HCT116 (cell line): Measurements from ENCODE around the gene AKAP1. TPM values are rescaled to one million over a fixed set of nuclear protein-coding genes. Genes with fewer than 3 reads are reported as not detected.
A peak's percentile ranks its signal among the peaks of the same experiment; 100 is the strongest.

Source experiments
- ATAC-seq: fragments of 200-7000 bp; cut with Tn5 transposase; 2 replicates; pipeline ENCODE4 v1.9.1; 2020; ENCODE audit warnings: mild to moderate bottlenecking, moderate library complexity
- BruUV-seq: library from RNA; stranded (reverse); fragments of 400-500 nt; replicated peaks from 2 replicates; lab custom pipeline; 2021; lab: Mats Ljungman, UMichigan
- CTCF ChIA-PET: fragments of 300-600 bp; sonication (Branson Sonifier 250); formaldehyde crosslinking; loops from one replicate; lab custom pipeline; 2021; ENCODE audit warnings: antibody characterized with exemption; lab: Charles Lee
- POLR2A ChIA-PET: fragments of 300-600, 350-600 bp; sonication (Branson Sonifier 250); formaldehyde crosslinking; loops from one replicate; lab custom pipeline; 2021; ENCODE audit warnings: antibody characterized with exemption; lab: Charles Lee
- RAD21 ChIA-PET, 2 experiments: fragments of 300-600 bp; sonication (Branson Sonifier 250); formaldehyde crosslinking; loops; one replicate each; lab custom pipeline; 2023; ENCODE audit warnings: low total read pairs in 2 of 2; ENCODE audit not compliant: uncharacterized antibody in 2 of 2, unreplicated experiment in 2 of 2, low non-redundant PET in 1 of 2; lab: Charles Lee
- DNase-seq: peaks from one replicate; pipeline ENCODE4 v3.0.0-alpha.2; 2010; ENCODE audit warnings: low read depth, low spot score
- H2AFZ ChIP-seq: fragments of 200-600 bp; shearing (Covaris generic), sonication (generic); 2 replicates; pipeline ENCODE4 v1.6.1; 2017; ENCODE audit warnings: low read depth, mixed run types, mixed read lengths, antibody characterized with exemption, low read length; ENCODE audit not compliant: poor library complexity, severe bottlenecking
- H3K27ac ChIP-seq: 2 replicates; pipeline ENCODE4 v1.5.1; 2012; ENCODE audit warnings: low read depth, low read length
- H3K27me3 ChIP-seq: fragments of 200-600 bp; sonication (generic); 2 replicates; pipeline ENCODE4 v1.6.1; 2016; ENCODE audit warnings: mixed run types, low read length, mixed read lengths; ENCODE audit not compliant: insufficient read depth
- H3K36me3 ChIP-seq, 2 experiments: fragments of 200-500 bp in 1 of 2; fragments of 200-600 bp in 1 of 2; sonication (Bioruptor generic) in 1 of 2; sonication (generic) in 1 of 2; 2 replicates each; pipeline versions ENCODE4 v1.5.1 to v1.6.1; 2014 to 2016; ENCODE audit warnings: low read length in 2 of 2, inconsistent platforms in 1 of 2, mixed read lengths in 1 of 2, mixed run types in 1 of 2; ENCODE audit not compliant: insufficient read depth in 2 of 2, control insufficient read depth in 1 of 2
- H3K4me1 ChIP-seq, 2 experiments: fragments of 200-600 bp in 1 of 2; sonication (generic) in 1 of 2; 2 replicates each; pipeline versions ENCODE4 v1.5.1 to v1.6.1; 2012 to 2017; ENCODE audit warnings: low read length in 2 of 2, inconsistent platforms in 1 of 2, mild to moderate bottlenecking in 1 of 2, mixed read lengths in 1 of 2, mixed run types in 1 of 2, moderate library complexity in 1 of 2; ENCODE audit not compliant: insufficient read depth in 2 of 2, control insufficient read depth in 1 of 2
- H3K4me2 ChIP-seq: fragments of 200-600 bp; sonication (generic); 2 replicates; pipeline ENCODE4 v1.6.1; 2017; ENCODE audit warnings: mixed run types, low read length, mixed read lengths
- H3K4me3 ChIP-seq, 2 experiments: fragments of 200-600 bp in 1 of 2; sonication (generic) in 1 of 2; replicated peaks in 1 of 2; 2 replicates each; pipeline ENCODE4 v1.5.1; 2011 to 2016; ENCODE audit warnings: low read length in 2 of 2, control low read depth in 1 of 2, low read depth in 1 of 2, mild to moderate bottlenecking in 1 of 2, mixed read lengths in 1 of 2, mixed run types in 1 of 2
- H3K79me2 ChIP-seq: fragments of 200-600 bp; sonication (generic); 2 replicates; pipeline ENCODE4 v1.6.1; 2017; ENCODE audit warnings: mild to moderate bottlenecking, mixed run types, low read length, moderate library complexity, mixed read lengths; ENCODE audit not compliant: insufficient read depth
- H3K9ac ChIP-seq: fragments of 200-600 bp; sonication (generic); 2 replicates; pipeline ENCODE4 v1.6.1; 2016; ENCODE audit warnings: low read length, mixed read lengths
- H3K9me2 ChIP-seq: fragments of 200-600 bp; sonication (generic), shearing (Covaris generic); 2 replicates; pipeline ENCODE4 v1.6.1; 2017; ENCODE audit warnings: mixed run types, mild to moderate bottlenecking, moderate library complexity; ENCODE audit not compliant: insufficient read depth
- H3K9me3 ChIP-seq, 2 experiments: fragments of 200-500 bp in 1 of 2; fragments of 200-600 bp in 1 of 2; sonication (Bioruptor generic) in 1 of 2; sonication (generic) in 1 of 2; 2 replicates each; pipeline ENCODE4 v1.6.1; 2014 to 2017; ENCODE audit warnings: low read length in 2 of 2, mixed read lengths in 2 of 2, inconsistent platforms in 1 of 2, low read depth in 1 of 2, mild to moderate bottlenecking in 1 of 2, mixed run types in 1 of 2, moderate library complexity in 1 of 2; ENCODE audit not compliant: control insufficient read depth in 1 of 2, insufficient read depth in 1 of 2
- H4K20me1 ChIP-seq: fragments of 200-600 bp; sonication (generic), shearing (Covaris generic); 2 replicates; pipeline ENCODE4 v1.6.1; 2017; ENCODE audit warnings: mixed run types, mild to moderate bottlenecking, moderate library complexity; ENCODE audit not compliant: insufficient read depth
- CEBPB ChIP-seq: IDR thresholded peaks from 2 replicates; pipeline ENCODE4 v1.6.1; 2012; ENCODE audit warnings: low read depth
- EGR1 ChIP-seq: IDR thresholded peaks from 2 replicates; pipeline ENCODE4 v1.6.1; 2012; ENCODE audit warnings: low read depth
- ELF1 ChIP-seq: IDR thresholded peaks from 2 replicates; pipeline ENCODE4 v1.6.1; 2012; ENCODE audit warnings: low read depth, borderline replicate concordance
- EZH2 ChIP-seq: fragments of 200-600 bp; sonication (generic); IDR thresholded peaks from 2 replicates; pipeline ENCODE4 v1.6.1; 2017; ENCODE audit warnings: antibody characterized with exemption, mixed run types
- EZH2phosphoT487 ChIP-seq: fragments of 200-600 bp; IDR thresholded peaks from 2 replicates; pipeline ENCODE4 v1.6.1; 2018; ENCODE audit warnings: antibody characterized with exemption, borderline replicate concordance
- JUND ChIP-seq: IDR thresholded peaks from 2 replicates; pipeline ENCODE4 v1.6.1; 2012
- POLR2A ChIP-seq: IDR thresholded peaks from 2 replicates; pipeline ENCODE4 v1.7.0; 2011; ENCODE audit warnings: borderline replicate concordance; ENCODE audit not compliant: insufficient read depth, insufficient read length; ENCODE audit errors: extremely low read depth
- POLR2AphosphoS5 ChIP-seq: IDR thresholded peaks from 2 replicates; pipeline ENCODE4 v1.6.1; 2011; ENCODE audit warnings: mild to moderate bottlenecking, low read depth, low read length, moderate library complexity
- RAD21 ChIP-seq: IDR thresholded peaks from 2 replicates; pipeline ENCODE4 v1.6.1; 2012; ENCODE audit warnings: low read depth, mild to moderate bottlenecking
- SIN3A ChIP-seq: IDR thresholded peaks from 2 replicates; pipeline ENCODE4 v1.6.1; 2012; ENCODE audit warnings: low read depth
- SP1 ChIP-seq: IDR thresholded peaks from 2 replicates; pipeline ENCODE4 v1.6.1; 2012; ENCODE audit warnings: low read depth
- SRF ChIP-seq: IDR thresholded peaks from 2 replicates; pipeline ENCODE4 v1.6.1; 2012; ENCODE audit warnings: low read depth
- TCF7L2 ChIP-seq: IDR thresholded peaks from 2 replicates; pipeline ENCODE4 v1.7.0; 2011; ENCODE audit warnings: borderline replicate concordance, inconsistent platforms; ENCODE audit not compliant: insufficient read depth, insufficient read length; ENCODE audit errors: extremely low read depth
- YY1 ChIP-seq: IDR thresholded peaks from 2 replicates; pipeline ENCODE4 v1.6.1; 2011; ENCODE audit warnings: low read length, low read depth, moderate library complexity, mild to moderate bottlenecking; ENCODE audit not compliant: insufficient replicate concordance; ENCODE audit errors: extremely low read depth
- ZFX ChIP-seq: fragments of 450-650 bp; IDR thresholded peaks from 2 replicates; pipeline ENCODE4 v1.6.1; 2017
- intact Hi-C: fragments of 100-400 bp; cut with micrococcal nuclease; formaldehyde crosslinking; loops from 2 replicates; pipeline ENCODE4 v1.10.0; 2022
- total RNA-seq: library from RNA; stranded (reverse); gene quantifications from one replicate; pipeline ENCODE4 v1.2.1, GENCODE V29; 2021; ENCODE audit not compliant: unreplicated experiment
- TF ChIP-seq, protein P1 (sequence below): IDR thresholded peaks from 2 replicates; pipeline ENCODE4 v1.6.1; 2012
- TF ChIP-seq, protein P2 (sequence below): IDR thresholded peaks from 2 replicates; pipeline ENCODE4 v1.6.1; 2012
- TF ChIP-seq, protein P3 (sequence below): IDR thresholded peaks from 2 replicates; pipeline ENCODE4 v1.6.1; 2011; ENCODE audit warnings: mild to moderate bottlenecking, low read length, moderate library complexity; ENCODE audit not compliant: insufficient replicate concordance; ENCODE audit errors: extremely low read depth
- TF ChIP-seq, protein P4 (sequence below): IDR thresholded peaks from 2 replicates; pipeline ENCODE4 v1.6.1; 2012; ENCODE audit warnings: low read depth

The AKAP1 gene
- total RNA-seq, 1 experiment from 2014 or later: 51.6 TPM

DNA sequence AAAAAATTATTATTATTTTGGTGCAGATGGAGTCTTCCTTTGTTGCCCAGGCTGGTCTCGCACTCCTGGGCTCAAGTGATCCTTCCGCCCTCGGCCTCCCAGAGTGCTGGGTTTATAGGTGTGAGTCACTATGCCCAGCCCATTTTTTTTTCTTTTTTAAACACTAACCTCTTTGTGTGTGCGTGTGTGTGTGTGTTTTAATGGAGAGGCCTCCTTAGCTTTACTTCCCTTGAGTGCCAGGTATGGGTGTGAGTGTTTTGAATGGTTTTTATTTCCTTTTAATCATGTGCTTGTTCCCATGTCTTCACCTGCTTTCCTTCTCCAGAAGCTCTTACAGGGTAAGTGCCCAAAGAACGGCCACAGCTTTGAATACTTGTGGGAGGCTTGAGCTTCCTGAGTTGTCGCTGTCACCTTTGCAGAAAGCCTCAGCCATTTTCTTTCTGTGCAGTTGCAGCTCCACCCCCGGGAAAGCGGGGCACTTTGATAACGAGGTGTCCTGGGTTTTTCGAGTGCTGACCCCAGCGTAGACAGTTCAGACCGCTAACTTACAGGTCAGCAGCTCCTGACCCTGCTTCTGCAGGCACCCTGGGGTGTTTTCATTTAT, 22.6 kb downstream of the AKAP1 start:
- Histone ChIP-seq H3K79me2 (peaks cover 65% of the 10 kb centered on the region), H3K4me2 (peak overlapping the region; percentile 85)
- TF ChIP-seq ZFX: no peak
- peak; percentile 14 for TF ChIP-seq YY1
- TF ChIP-seq, protein P1, sequence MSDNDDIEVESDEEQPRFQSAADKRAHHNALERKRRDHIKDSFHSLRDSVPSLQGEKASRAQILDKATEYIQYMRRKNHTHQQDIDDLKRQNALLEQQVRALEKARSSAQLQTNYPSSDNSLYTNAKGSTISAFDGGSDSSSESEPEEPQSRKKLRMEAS: peak; percentile 88
- no peak; the same call in 1 of the 2 replicates for TF ChIP-seq SRF
- TF ChIP-seq EGR1: peak; percentile 61
- no peak for TF ChIP-seq EZH2
- peak; percentile 95 for TF ChIP-seq JUND
- TF ChIP-seq POLR2A: no peak
- TF ChIP-seq, protein P2, sequence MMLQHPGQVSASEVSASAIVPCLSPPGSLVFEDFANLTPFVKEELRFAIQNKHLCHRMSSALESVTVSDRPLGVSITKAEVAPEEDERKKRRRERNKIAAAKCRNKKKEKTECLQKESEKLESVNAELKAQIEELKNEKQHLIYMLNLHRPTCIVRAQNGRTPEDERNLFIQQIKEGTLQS: no peak
- TF ChIP-seq ELF1: no peak
- no peak for TF ChIP-seq SIN3A
- TF ChIP-seq CEBPB: no peak
- no peak; the same call in 1 of the 2 replicates for TF ChIP-seq RAD21
- TF ChIP-seq TCF7L2: peak; percentile 54
- no peak for TF ChIP-seq EZH2phosphoT487
- TF ChIP-seq, protein P3, sequence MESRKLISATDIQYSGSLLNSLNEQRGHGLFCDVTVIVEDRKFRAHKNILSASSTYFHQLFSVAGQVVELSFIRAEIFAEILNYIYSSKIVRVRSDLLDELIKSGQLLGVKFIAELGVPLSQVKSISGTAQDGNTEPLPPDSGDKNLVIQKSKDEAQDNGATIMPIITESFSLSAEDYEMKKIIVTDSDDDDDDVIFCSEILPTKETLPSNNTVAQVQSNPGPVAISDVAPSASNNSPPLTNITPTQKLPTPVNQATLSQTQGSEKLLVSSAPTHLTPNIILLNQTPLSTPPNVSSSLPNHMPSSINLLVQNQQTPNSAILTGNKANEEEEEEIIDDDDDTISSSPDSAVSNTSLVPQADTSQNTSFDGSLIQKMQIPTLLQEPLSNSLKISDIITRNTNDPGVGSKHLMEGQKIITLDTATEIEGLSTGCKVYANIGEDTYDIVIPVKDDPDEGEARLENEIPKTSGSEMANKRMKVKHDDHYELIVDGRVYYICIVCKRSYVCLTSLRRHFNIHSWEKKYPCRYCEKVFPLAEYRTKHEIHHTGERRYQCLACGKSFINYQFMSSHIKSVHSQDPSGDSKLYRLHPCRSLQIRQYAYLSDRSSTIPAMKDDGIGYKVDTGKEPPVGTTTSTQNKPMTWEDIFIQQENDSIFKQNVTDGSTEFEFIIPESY: no peak
- peak; percentile 92 for TF ChIP-seq SP1
- TF ChIP-seq, protein P4, sequence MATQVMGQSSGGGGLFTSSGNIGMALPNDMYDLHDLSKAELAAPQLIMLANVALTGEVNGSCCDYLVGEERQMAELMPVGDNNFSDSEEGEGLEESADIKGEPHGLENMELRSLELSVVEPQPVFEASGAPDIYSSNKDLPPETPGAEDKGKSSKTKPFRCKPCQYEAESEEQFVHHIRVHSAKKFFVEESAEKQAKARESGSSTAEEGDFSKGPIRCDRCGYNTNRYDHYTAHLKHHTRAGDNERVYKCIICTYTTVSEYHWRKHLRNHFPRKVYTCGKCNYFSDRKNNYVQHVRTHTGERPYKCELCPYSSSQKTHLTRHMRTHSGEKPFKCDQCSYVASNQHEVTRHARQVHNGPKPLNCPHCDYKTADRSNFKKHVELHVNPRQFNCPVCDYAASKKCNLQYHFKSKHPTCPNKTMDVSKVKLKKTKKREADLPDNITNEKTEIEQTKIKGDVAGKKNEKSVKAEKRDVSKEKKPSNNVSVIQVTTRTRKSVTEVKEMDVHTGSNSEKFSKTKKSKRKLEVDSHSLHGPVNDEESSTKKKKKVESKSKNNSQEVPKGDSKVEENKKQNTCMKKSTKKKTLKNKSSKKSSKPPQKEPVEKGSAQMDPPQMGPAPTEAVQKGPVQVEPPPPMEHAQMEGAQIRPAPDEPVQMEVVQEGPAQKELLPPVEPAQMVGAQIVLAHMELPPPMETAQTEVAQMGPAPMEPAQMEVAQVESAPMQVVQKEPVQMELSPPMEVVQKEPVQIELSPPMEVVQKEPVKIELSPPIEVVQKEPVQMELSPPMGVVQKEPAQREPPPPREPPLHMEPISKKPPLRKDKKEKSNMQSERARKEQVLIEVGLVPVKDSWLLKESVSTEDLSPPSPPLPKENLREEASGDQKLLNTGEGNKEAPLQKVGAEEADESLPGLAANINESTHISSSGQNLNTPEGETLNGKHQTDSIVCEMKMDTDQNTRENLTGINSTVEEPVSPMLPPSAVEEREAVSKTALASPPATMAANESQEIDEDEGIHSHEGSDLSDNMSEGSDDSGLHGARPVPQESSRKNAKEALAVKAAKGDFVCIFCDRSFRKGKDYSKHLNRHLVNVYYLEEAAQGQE: no peak
- TF ChIP-seq POLR2AphosphoS5: peak; percentile 72

More for the DNA sequence above, 22.6 kb downstream of the AKAP1 start:
- TSS peak; percentile 54 for BruUV-seq
- H3K36me3 ChIP-seq: peaks cover 0 to 18% of the 10 kb centered on the region in 2 experiments; a peak in 1 of 4 replicates
- H2AFZ ChIP-seq: no peak overlapping the region
- H4K20me1 ChIP-seq: peaks cover 7% of the 10 kb centered on the region; the same call in 1 of the 2 replicates
- intact Hi-C loops: no loop called here
- H3K9me2 ChIP-seq: no peaks in the 10 kb centered on the region
- peak overlapping the region; percentile 89 for H3K27ac ChIP-seq
- ChIA-PET RAD21 (interaction anchor here in 1 of 2 experiments (0.8 to 1.3 kb wide), 4 partner anchors 11 to 564 kb away, joined by 3 to 5 read pairs (median 3); partner anchors contain the start of gene AKAP1), POLR2A (interaction anchor here (0.6 to 3.3 kb wide), 10 partner anchors 10 to 975 kb away, joined by 3 to 17 read pairs (median 4); partner anchors contain the start of genes AKAP1, COIL and DYNLL2), CTCF (interaction anchor here (0.8 to 2.8 kb wide), 18 partner anchors 10 to 725 kb away, joined by 3 to 19 read pairs (median 8); partner anchors contain the start of gene AKAP1)
- DNase-seq: peak; percentile 94
- H3K27me3 ChIP-seq: no peaks in the 10 kb centered on the region
- H3K9ac ChIP-seq: peak overlapping the region; percentile 64
- H3K4me3 ChIP-seq: peak overlapping the region; percentile 34 to 52
- ATAC-seq: peak; percentile 78
- no peaks in the 10 kb centered on the region for H3K9me3 ChIP-seq
- peaks cover 57 to 71% of the 10 kb centered on the region in 2 experiments for H3K4me1 ChIP-seq
